Peyer's patch (tissue), 4 donors: ENCODE measurements around the gene DEK. TPM values are rescaled to one million over a fixed set of nuclear protein-coding genes. Genes with fewer than 3 reads are reported as not detected.

Experiments used
- DNase-seq, 3 donors: peaks; one replicate each; pipeline ENCODE4 v3.0.0-alpha.2; 2017 to 2019
- H3K27ac ChIP-seq, 4 donors: fragments of 200-600 bp; sonication (generic); one replicate each; pipeline ENCODE4 v1.5.1; 2016 to 2019
- H3K27me3 ChIP-seq, 2 donors: fragments of 200-600 bp; sonication (generic); one replicate each; pipeline ENCODE4 v1.5.1; 2019
- H3K36me3 ChIP-seq, 3 donors: fragments of 200-600 bp; sonication (generic); one replicate each; pipeline ENCODE4 v1.5.1; 2016 to 2019
- H3K4me1 ChIP-seq, 4 donors: fragments of 200-600 bp; sonication (generic); one replicate each; pipeline ENCODE4 v1.5.1; 2016 to 2019
- H3K4me3 ChIP-seq, 4 donors: fragments of 200-600 bp; sonication (generic); 1 replicate in 3 of 4; 2 replicates in 1 of 4; pipeline ENCODE4 v1.5.1; 2016 to 2019; ENCODE audit warnings: mild to moderate bottlenecking in 1 of 4
- H3K9me3 ChIP-seq, 4 donors: fragments of 200-600 bp; sonication (generic); one replicate each; pipeline ENCODE4 v1.5.1; 2016 to 2019; ENCODE audit warnings: mild to moderate bottlenecking in 1 of 4
- POLR2A ChIP-seq, 2 donors: fragments of 450-650 bp; IDR thresholded peaks; one replicate each; pipeline ENCODE4 v1.5.1; 2017; ENCODE audit warnings: antibody characterized with exemption in 2 of 2, mild to moderate bottlenecking in 2 of 2, moderate library complexity in 2 of 2
- total RNA-seq, 4 donors: library from RNA; depleted of rRNA; stranded (reverse); fragments of >200 nt; gene quantifications; one replicate each; pipeline ENCODE4 v1.1.0, GENCODE V29; 2016
- TF ChIP-seq, protein P1 (sequence below), 6 experiments: fragments of 450-650 bp in 4 of 6; fragments of 200-600 bp in 2 of 6; sonication (generic) in 1 of 6; IDR thresholded peaks; one replicate each; pipeline ENCODE4 v1.5.1; 2017 to 2019; ENCODE audit warnings: antibody characterized with exemption in 6 of 6, mild to moderate bottlenecking in 3 of 6, moderate library complexity in 1 of 6

Gene DEK
- total RNA-seq, 4 donors from 2014 or later: 93.1 to 140 (median 127) TPM

DNA sequence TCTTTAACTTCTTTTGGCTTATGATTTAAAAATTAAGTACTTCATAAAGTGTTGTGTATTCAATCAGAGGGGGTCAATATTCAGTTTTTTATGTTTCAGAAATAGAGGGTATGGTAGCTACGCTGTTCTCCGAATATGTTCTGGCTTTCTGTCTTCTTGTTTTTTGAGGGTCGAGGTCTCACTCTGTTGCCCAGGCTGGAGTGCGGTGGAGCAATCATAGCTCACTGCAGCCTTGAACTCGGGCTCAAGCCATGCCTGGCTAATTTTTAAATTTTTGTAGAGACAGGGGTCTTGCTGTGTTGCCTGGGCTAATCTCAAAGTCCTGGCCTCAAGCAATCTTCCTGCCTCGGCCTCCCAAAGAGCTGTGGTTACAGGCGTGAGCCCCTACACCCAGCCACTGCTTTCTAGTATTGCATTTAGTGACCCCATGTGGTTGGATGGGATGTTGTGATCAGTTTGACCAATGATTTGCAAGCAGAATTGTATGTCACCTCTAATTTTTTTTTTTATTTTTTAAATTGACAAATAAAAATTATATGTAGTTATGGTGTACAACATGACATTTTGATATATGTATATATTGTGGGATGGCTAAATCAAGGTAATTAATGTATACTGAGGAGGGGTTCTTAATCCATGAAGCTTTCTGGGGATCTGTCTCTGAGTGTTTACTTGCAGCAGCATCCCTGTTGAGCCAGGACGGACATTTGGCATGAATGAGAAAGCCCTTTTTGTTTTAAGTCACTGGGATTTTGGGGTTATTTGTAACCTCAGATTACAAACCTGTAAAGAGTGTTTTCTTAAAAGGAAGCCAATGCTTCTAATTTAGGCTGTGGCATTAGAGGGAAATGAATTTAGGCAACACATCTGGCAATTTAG, 38.5 kb upstream of the DEK start:
- Histone ChIP-seq H3K4me1 (no peaks in the 10 kb centered on the region), H3K27ac (no peak overlapping the region), H3K9me3 (no peaks in the 10 kb centered on the region), H3K36me3 (no peaks in the 10 kb centered on the region), H3K4me3 (no peak overlapping the region), H3K27me3 (no peaks in the 10 kb centered on the region)
- TF ChIP-seq POLR2A (IDR thresholded peaks at IDR 0.05): no peak
- TF ChIP-seq, protein P1, sequence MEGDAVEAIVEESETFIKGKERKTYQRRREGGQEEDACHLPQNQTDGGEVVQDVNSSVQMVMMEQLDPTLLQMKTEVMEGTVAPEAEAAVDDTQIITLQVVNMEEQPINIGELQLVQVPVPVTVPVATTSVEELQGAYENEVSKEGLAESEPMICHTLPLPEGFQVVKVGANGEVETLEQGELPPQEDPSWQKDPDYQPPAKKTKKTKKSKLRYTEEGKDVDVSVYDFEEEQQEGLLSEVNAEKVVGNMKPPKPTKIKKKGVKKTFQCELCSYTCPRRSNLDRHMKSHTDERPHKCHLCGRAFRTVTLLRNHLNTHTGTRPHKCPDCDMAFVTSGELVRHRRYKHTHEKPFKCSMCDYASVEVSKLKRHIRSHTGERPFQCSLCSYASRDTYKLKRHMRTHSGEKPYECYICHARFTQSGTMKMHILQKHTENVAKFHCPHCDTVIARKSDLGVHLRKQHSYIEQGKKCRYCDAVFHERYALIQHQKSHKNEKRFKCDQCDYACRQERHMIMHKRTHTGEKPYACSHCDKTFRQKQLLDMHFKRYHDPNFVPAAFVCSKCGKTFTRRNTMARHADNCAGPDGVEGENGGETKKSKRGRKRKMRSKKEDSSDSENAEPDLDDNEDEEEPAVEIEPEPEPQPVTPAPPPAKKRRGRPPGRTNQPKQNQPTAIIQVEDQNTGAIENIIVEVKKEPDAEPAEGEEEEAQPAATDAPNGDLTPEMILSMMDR (IDR thresholded peaks at IDR 0.05): peak in 3 of 6 experiments; percentile 28 to 54 (median 40)
- peak in 1 of 3 donors; percentile 48 for DNase-seq

DNA sequence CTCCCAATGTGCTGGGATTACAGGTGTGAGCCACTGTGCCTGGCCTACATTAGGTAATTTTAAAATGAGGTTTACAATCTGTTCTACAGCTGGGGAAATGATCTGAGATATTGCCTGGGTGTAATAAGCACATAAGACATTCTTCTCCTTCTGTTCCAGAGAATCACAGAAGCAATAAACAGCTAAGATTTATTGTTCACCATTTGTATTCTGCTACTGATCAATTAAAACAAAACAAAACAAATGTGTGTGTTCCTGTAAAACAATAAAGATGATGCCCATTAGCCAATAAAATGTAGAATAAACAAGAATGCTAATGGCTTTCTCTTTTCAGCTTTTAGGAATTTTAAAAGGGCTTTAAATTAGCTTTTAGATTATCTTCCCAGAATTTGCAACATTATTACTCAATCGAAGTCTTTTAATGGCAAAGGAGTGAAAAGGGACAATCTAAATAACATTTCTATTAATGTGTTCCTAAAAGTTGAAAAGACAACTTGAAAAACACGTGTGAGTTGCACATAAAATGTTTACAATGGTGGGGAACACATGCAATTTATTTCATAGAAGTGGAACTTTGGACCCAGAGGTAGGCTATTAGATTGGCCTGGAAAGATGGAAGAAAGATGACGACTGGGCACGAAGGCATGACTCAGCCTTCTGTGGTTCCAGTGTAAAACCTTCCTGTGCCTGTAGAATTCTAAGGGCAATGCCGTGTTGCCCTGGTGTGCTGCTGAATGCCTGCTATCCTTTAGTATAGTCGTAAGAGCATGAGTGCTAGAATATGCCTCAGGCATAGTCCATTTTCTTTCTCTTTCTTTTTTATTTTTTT, 29.0 kb upstream of the DEK start:
- DNase-seq: peak in 2 of 3 donors; percentile 69 to 77
- Histone ChIP-seq H3K27me3 (no peaks in the 10 kb centered on the region), H3K36me3 (no peaks in the 10 kb centered on the region), H3K4me1 (no peaks in the 10 kb centered on the region), H3K9me3 (no peaks in the 10 kb centered on the region), H3K4me3 (peak overlapping the region in 2 of 4 donors; percentile 27 to 33), H3K27ac (peak overlapping the region in 3 of 4 donors; percentile 24 to 66 (median 56))
- TF ChIP-seq, protein P1 (IDR thresholded peaks at IDR 0.05): peak in 1 of 6 experiments; percentile 27
- no peak for TF ChIP-seq POLR2A (IDR thresholded peaks at IDR 0.05)

DNA sequence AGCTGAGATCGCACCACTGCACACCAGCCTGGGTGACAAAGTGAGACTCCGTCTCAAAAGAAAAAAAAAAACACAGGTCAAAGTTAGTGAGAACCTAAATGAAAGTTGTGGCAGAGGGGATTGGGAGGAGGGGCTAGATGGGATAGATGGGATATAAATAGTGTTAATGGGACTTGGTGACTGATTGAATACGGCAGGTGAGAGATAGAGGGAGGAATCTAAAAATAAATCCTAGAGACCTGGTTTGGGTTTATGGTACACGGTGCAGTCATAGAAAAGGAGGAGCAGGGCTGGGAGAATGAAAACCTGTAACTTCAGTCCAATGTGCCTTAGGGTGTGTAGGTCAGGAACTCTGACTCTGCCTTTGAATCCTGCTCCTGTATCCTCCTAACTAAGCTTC, 25.0 kb upstream of the DEK start:
- DNase-seq: no peak
- Histone ChIP-seq H3K4me1 (no peaks in the 10 kb centered on the region), H3K9me3 (no peaks in the 10 kb centered on the region), H3K27me3 (no peaks in the 10 kb centered on the region), H3K27ac (no peak overlapping the region), H3K4me3 (no peak overlapping the region), H3K36me3 (no peaks in the 10 kb centered on the region)
- no peak for TF ChIP-seq POLR2A (IDR thresholded peaks at IDR 0.05)
- TF ChIP-seq, protein P1 (IDR thresholded peaks at IDR 0.05): no peak

DNA sequence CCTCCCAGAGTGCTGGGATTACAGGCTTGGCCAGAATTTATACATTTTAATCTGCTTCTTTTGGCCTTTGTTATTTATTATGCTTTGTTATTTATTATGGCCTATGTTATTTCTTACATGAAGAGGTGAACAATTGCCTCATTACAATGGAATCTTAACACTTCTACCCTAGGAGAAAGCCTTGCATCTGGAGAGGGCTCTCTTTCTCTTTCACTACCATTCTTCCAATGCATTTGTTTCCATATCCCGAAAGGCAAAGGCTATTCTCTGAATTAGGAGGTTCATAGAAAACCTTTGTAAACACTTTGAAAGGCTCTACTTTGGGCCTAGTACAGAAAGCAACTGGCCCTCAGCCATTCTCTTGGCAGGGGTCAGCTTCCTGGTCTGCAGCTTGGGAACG, 19.9 kb upstream of the DEK start:
- TF ChIP-seq, protein P1 (IDR thresholded peaks at IDR 0.05): no peak
- TF ChIP-seq POLR2A (IDR thresholded peaks at IDR 0.05): no peak
- no peak for DNase-seq
- Histone ChIP-seq H3K4me3 (no peak overlapping the region), H3K36me3 (no peaks in the 10 kb centered on the region), H3K27me3 (no peaks in the 10 kb centered on the region), H3K9me3 (no peaks in the 10 kb centered on the region), H3K27ac (no peak overlapping the region), H3K4me1 (no peaks in the 10 kb centered on the region)

DNA sequence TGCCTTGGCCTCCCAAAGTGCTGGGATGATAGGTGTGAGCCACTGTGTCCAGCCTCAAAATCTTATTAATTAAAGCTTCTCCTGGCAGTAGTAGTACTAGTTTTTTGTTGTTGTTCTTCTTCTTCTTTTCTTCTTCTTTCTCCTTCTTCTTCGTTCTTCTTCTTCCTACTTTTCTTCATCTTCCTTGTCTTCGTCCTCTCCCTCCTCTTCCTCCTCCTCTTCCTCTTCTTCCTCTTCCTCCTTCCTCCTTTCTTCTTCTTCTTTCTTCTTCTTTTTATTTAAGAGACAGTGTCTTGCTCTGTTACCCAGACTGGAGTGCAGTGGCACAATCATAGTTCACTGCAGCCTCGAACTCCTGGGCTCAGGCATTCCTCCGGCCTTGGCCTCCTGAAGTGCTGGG, 17.2 kb upstream of the DEK start:
- H3K27me3 ChIP-seq: no peaks in the 10 kb centered on the region
- no peaks in the 10 kb centered on the region for H3K9me3 ChIP-seq
- H3K4me3 ChIP-seq: no peak overlapping the region
- no peak overlapping the region for H3K27ac ChIP-seq
- DNase-seq: no peak
- H3K4me1 ChIP-seq: peaks cover 0 to 12% (median 3%) of the 10 kb centered on the region in 4 donors
- TF ChIP-seq, protein P1 (IDR thresholded peaks at IDR 0.05): no peak
- TF ChIP-seq POLR2A (IDR thresholded peaks at IDR 0.05): no peak
- H3K36me3 ChIP-seq: no peaks in the 10 kb centered on the region
